GM21786 (cell line): ENCODE data around the gene CCNL2.

Experiments used
- ATAC-seq: cut with Tn5 transposase; IDR thresholded peaks from one replicate; pipeline ENCODE4 v1.9.1; 2021; ENCODE audit not compliant: unreplicated experiment

The CCNL2 gene

DNA sequence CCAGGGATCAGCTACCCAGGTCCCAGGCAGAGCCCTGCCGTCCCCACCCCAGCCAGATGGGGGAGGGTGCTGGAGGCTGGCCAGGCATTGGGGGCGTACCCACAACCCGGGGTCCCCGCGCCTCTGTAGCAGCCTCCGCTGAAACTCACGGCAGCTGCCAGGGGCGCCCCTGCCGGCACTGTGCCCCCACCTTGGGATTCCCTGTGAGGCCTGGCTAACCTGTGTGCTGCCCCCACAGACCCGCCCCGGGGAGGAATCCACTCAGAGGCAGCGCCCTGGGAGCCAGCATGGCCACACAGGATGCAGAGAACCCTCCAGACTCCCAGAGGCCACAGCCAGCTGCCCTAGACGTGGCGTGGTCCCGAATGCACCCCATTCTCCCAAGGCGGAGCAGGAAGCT, 53.8 kb downstream of the CCNL2 start:
- ATAC-seq: no peak

DNA sequence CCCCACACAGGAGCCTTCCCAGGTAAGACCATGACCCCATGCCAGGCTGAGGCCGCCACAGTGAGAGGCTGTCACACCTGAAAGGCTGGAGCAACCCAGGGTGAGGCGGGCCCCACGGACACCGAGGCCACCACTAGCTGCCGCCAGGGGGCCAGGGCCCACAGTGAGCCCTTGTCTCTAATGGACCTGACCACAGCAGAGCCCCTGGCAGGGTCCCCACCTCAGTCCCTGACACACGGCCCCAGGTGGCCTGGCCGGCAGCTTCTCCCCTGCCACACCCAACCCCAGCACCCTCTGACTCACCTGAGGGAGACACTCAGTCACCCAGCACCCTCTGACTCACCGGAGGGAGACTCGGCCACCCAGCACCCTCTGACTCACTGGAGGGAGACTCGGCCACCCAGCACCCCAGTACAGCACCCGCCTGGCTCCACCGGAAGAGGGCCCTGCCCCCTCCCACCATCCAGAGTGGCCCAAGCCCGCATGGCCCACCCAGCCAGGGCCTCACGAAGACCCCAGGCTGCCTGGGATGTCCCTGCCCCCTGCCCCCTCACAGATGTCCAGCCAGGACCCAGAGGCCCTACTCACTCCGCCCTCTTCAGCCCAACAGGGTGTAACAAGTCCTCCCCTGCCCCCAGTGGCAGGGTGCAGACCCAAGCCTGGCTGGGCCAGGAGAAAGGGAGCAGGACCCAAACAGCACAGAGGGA, 54.3 kb downstream of the CCNL2 start:
- no peak for ATAC-seq

DNA sequence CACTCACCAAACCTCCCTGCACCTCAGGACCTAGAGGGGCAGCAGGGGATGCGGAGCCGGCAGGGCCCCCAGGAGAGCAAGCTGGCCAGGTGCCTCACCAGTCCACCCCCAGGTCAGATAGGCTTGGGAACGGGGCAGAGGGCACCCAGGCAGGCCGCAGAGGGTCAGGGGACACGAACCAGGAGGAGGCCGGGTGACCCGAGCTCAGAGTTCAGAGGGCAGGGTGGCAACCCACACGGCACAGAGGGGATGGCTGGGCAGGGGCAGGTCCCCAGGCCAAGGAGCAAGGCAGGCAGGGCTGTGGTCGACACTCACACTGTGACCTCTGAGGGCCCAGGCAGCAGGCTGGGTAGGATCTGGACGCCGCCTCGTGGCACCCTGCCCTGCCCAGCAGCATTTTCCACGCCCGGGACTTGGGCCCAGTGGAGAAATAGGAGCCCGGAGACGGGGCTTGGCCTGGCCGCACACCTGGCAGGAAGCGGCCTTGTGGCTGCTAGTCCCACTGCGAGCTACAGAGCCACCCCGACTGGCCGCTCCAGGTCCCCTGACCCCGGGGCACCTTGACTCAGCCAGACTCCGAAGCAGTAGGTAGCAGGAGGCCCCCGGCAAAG, 55.2 kb downstream of the CCNL2 start:
- ATAC-seq: no peak

DNA sequence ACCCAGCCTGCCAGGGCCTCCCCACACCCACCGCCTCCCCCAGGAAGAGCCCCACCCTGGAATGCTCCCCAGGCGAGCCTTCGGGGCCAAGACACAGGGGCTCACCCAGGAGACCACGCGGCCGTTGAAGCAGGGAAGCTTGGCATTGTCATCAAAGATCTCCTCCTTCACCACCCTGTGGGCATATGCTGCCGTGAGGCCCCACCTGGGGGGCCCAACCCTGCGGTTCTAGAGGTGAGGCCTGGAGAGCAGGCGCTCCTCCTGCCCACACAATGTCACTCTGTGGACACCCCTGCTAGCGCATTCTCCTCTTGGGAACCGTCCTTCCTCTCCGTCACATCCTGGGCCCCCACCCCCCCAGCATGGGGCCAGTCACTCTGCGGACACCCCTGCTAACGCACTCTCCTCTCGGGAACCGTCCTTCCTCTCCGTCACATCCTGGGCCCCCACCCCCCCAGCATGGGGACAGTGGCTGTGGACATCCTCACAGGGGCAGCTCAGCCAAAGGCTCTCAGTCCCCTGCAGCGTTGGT, 56.5 kb downstream of the CCNL2 start:
- no peak for ATAC-seq

DNA sequence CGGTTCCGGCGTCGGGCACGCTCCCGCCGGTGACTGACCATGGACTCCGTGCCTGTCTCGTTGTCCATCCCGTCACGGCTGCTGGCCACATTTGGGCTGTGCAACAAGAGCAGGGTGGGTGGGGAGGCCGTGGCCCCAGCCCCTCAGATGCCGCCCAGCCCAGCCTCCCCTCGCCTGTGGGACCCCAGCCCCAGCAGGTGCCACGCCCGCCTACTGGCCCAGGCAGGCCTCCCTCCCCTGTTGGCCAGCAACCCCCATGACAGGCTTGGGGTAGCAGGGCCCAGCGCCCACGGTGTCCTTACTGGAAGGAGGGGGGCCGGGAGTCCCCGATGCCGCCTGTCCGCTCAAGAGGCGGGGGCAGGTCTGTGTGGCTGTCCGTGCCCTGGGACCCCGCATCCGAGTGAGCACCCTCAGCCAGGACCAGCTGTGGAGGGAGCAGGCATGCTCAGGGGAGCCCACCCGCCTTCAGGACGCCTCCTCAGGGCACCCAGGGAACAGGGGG, 57.0 kb downstream of the CCNL2 start:
- ATAC-seq: no peak

DNA sequence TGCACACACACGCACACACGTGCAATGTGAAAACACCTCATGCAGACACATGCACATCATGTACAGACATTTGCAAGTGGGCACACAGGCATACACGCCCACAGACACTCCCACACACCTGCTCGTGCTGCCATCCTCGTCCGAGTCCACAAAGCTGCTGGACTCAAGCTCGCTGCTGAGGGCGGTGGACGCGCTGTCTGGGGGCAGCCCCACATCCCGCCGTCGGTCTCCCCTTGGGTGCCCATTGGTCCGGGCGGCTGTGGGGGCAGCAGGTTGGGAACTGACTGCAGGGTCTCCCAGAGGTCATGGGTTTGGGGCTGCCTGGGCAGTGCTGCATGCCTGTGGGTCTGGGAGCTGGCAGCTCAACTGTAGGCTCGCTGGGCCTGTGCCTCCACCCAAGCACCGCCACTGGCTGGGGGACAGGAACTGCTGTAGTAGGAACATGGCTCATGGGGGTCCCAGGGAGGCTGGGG, 57.5 kb downstream of the CCNL2 start:
- no peak for ATAC-seq

DNA sequence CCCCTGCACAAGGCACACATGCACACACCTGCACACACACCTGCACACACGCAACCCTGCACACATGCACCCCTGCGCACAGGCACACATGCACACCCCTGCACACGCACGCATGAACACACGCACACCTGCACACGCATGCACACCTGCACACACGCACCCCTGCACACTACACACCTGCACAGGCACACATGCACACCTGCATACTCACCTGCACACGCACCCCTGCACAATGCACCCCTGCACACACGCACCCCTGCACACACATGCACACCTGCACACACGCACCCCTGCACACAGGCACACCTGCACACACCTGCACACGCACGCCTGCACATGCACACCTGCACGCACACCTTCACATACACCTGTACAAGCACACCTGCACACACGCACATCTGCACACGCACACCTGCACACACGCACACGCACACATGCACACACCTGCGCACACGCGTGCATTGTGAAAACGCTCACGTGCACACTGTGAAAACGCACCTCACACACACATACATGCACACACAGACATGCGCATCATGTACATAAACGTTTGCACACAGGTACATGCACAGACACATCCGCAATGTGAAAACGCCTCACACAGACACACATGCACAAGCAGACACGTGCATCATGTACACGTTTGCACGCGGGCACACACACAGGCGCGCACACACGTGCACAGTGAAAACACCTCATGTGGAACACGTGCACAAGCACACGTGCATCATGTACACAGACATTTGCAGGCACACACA, 58.2 kb downstream of the CCNL2 start:
- no peak for ATAC-seq

DNA sequence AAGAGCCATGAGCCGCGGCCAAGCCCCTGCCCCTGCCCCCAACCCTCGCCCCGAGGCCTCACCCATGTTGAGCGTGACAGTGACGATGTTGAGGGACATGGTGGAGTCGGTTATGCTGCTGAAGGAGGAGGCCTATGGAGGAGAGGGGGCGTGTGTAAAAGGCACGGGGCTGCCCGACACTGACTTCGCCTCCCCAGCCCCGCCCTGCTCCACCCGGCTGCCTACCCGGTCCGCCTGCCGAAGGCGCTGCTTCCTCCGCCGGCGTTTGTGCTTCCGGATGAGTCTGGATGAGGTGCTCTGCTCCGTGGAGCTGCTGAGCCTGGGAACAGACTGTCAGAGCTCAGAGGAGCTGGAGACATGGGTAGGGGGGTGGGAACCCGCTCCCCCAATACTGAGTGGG, 59.0 kb downstream of the CCNL2 start:
- ATAC-seq: no peak

DNA sequence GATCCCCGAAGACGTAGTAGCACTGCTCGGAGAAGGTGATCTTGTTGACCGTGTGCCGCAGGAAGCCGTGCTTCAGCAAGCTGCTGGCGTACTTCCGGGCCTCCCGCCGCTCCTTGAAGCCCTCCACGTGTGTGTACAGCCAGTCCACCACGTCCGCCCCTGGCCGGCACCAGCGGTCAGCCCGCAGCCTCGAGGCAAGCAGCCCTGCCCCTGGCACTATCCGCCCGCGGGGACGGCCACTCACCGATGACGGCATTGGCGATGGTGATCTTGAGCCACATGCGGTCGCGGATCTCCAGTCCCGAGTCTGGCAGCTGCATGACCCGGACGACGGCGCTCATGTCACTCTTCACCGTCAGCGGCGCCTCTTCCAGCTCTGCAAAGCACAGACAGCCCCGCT, 60.9 kb downstream of the CCNL2 start:
- ATAC-seq: no peak

DNA sequence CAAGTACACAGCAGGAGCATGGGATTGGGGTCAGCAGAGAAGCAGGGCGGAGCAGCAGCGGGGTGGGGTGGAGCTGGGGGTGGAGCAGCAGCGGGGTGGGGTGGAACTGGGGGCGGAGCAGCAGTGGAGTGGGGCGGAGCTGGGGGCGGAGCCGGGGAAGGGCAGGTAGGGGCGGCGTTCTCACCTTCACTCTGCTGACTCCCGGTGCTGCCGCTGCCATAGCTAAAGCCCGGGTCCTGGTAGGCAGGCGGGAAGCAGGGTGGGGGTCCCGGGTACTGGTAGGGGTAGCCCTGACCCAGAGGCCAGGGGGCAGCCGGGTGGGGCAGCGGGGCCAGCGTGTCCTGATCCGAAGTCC, 61.4 kb downstream of the CCNL2 start:
- ATAC-seq: no peak

DNA sequence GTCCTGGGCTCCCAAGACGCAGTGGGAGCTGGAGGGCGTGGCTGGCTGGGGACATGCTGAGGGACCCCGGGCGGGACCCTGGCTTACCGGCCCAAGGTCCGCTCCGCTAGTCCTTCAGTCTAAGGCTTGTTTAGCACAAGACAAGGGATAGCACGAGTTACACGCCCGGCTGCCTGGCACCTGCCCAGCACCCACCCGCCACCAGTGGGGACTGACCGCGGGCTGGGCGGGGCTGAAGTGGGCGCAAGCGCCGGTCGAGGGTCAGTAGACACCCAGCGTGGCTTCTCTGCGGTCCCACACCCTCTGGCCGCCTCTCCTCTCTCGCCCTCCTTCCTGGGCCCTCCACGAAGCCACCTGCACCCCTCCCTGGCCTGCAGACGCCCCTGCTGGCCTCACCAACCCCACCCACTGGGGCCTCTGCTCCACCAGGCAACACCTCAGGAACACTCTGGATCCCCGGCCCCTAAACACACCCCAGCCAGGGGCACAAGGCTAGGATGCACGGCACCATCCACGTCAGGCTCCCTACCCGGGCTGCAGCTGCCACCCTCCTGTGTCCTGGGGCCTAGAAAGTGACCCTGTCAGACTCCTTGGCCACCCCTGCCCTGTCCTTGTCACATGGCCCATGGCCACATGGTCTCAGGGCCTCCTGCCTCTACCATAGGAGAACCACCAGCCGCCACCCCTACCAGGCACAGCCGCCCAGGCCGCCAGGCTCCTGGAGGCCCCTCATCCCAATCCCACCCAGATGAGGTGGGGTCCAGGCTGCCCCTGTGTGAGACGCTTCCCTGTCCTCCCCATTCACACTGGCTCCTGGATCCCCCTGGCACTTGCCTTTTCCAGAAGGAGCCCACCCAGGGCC, 62.0 kb downstream of the CCNL2 start:
- no peak for ATAC-seq

DNA sequence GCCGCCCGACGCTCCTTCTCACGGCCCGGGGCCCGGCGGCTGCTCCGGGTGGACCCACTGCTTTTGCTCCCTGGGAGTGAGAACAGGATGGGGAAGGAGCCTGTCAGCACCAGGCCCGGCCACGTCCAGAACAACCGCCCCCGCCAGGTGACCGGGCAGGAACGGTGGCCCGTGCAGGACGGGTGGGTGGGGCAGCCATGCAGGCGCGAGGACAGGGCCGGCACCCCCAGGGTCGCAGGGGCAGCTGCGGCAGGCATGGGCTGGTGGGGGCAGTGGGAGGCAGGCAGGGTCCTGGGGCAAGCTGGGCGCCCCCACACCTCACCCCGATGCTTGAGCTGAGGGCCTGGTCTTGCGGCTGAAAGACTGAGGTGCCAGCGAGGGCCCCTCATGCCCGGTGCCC, 62.7 kb downstream of the CCNL2 start:
- no peak for ATAC-seq

DNA sequence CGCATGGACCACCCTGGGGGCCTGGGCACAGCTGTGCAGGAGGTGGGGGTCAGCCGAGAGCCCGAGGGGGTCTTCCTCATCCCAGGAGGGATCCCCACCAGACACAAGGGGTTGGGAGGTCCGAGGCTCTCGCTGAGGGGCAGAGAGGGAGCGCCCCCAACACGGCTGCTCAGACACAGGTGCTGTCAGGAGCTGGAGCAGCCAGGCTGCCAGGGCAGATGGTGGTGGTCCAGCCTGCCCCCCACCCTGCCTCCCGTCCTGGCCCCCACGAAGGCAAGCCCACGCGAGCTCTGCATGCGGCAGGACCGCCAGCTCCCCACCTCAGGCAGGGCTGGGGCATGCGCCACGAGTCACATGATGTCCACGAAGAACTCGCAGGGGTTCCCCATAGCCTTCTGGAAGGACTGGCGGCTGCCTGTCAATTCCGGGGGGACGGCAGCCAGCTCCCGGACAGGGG, 63.3 kb downstream of the CCNL2 start:
- ATAC-seq: no peak
